Astrocyte (in vitro differentiated cells and primary cell): ENCODE data around the gene NAV1.

Experiments used
- CTCF ChIP-seq: IDR thresholded peaks from 2 replicates; pipeline ENCODE4 v1.5.1; 2011; ENCODE audit warnings: low read depth, mild to moderate bottlenecking, inconsistent platforms, low read length, moderate library complexity; ENCODE audit not compliant: insufficient read depth
- EZH2 ChIP-seq: IDR thresholded peaks from 2 replicates; pipeline ENCODE4 v1.6.1; 2012; ENCODE audit warnings: mild to moderate bottlenecking, low read length, inconsistent platforms; ENCODE audit not compliant: insufficient read depth

GRCh38 chr1:201563406-201563780, 24.5 kb downstream of the NAV1 start:
- TF ChIP-seq CTCF (no peak), EZH2 (no peak)
